ENCODE results near the gene MTA1. TPM values are rescaled to one million over a fixed set of nuclear protein-coding genes. Genes with fewer than 3 reads are reported as not detected.

MTA1 gene
- total and polyA plus RNA-seq, 2 donors (not counting 1 experiment from before 2014, with no cell fraction given), result 137 to 147 TPM

- POLR2A ChIA-PET, result interaction anchor here (0.6 to 1.2 kb wide), 2 partner anchors 9 to 25 kb away, joined by 3 to 7 read pairs; no protein-coding TSS in a partner anchor
- Mint-ChIP-seq H3K9me3 (ENCODE audit: insufficient read depth) (no peaks in the 10 kb centered on the region), H3K4me1 (peaks cover 38% of the 10 kb centered on the region), H3K27ac (peak overlapping the region; percentile 84), H3K4me3 (peak overlapping the region; percentile 85), H3K27me3 (no peaks in the 10 kb centered on the region)
- H3K27ac ChIP-seq (ENCODE audit: low read length in 2 of 2), result peak overlapping the region in 1 of 2 donors; percentile 43
- no peak for DNase-seq
- H3K36me3 ChIP-seq (replicated peaks in 1 of 2; ENCODE audit: control extremely low read depth in 1 of 2, control insufficient read depth in 1 of 2, extremely low read depth in 1 of 2, insufficient read depth in 2 of 2, low read length in 1 of 2), result no peaks in the 10 kb centered on the region
- WGBS (ENCODE audit: insufficient coverage), result 56% methylated on average over 21 of the region's 23 CpGs
- peaks cover 42% of the 10 kb centered on the region for H4K20me1 ChIP-seq (ENCODE audit: control insufficient read depth, insufficient read depth, low read length, poor library complexity, severe bottlenecking)
- TF ChIP-seq EZH2 (IDR thresholded peaks at IDR 0.05; ENCODE audit: borderline replicate concordance, insufficient read depth, low read depth, low read length, poor library complexity, severe bottlenecking), result no peak
- no peak for TF ChIP-seq CTCF (IDR thresholded peaks at IDR 0.05)
- H3K4me3 ChIP-seq (ENCODE audit: control extremely low read depth in 1 of 5, extremely low read depth in 1 of 5, insufficient read depth in 1 of 5, low read depth in 2 of 5, low read length in 4 of 5), result peak overlapping the region in 4 of 5 experiments; percentile 55 to 68 (median 63)
- peaks cover 0 to 4% (median under 1%) of the 10 kb centered on the region in 4 experiments for H3K27me3 ChIP-seq (replicated peaks in 1 of 4; ENCODE audit: control extremely low read depth in 1 of 4, control insufficient read depth in 3 of 4, insufficient read depth in 4 of 4, low read length in 3 of 4)
- H3K4me1 ChIP-seq (ENCODE audit: control insufficient read depth in 2 of 2, insufficient read depth in 2 of 2, low read length in 2 of 2), result peaks cover 28 to 31% of the 10 kb centered on the region in 2 donors
- H3K4me2 ChIP-seq (replicated peaks; ENCODE audit: low read depth, low read length, poor library complexity, severe bottlenecking), result peak overlapping the region; percentile 91
- intact Hi-C loops (cut with micrococcal nuclease), result no loop called here
- H2AFZ ChIP-seq (ENCODE audit: insufficient read depth, low read depth, low read length, poor library complexity, severe bottlenecking), result no peak overlapping the region
- ATAC-seq (ENCODE audit: low read depth), result no peak
- CTCF ChIA-PET, result interaction anchor here (0.9 to 1.5 kb wide), 2 partner anchors 59 to 69 kb away, joined by 3 to 6 read pairs; no protein-coding TSS in a partner anchor
- H3K9me3 ChIP-seq (ENCODE audit: control extremely low read depth in 1 of 3, control insufficient read depth in 2 of 3, insufficient read depth in 1 of 3, low read length in 2 of 3), result no peaks in the 10 kb centered on the region
- H3K79me2 ChIP-seq (ENCODE audit: control insufficient read depth, insufficient read depth, low read length), result peaks cover 59% of the 10 kb centered on the region
- peak overlapping the region; percentile 67 for H3K9ac ChIP-seq (ENCODE audit: low read length)
These were observed 1.5 kb downstream of the MTA1 start for GRCh38 chr14:105420974-105421674.
